DOHH2 (cell line): Measurements from ENCODE around the gene INPP4A.

ENCODE experiments used
- H3F3A ChIP-seq: fragments of 200-600 bp; sonication (generic), shearing (Covaris generic); 2 replicates; pipeline ENCODE4 v1.6.0; 2016; ENCODE audit warnings: antibody characterized with exemption, mild to moderate bottlenecking; ENCODE audit not compliant: control insufficient read depth, insufficient read depth
- H3K27ac ChIP-seq: fragments of 200-600 bp; sonication (generic); 2 replicates; pipeline ENCODE4 v1.5.1; 2014; ENCODE audit warnings: low read depth, mild to moderate bottlenecking, low read length, moderate library complexity
- H3K27me3 ChIP-seq: fragments of 200-600 bp; sonication (generic); 2 replicates; pipeline ENCODE4 v1.6.1; 2014; ENCODE audit warnings: mild to moderate bottlenecking, low read length, mixed read lengths; ENCODE audit not compliant: control insufficient read depth
- H3K36me3 ChIP-seq: fragments of 200-600 bp; sonication (generic); 2 replicates; pipeline ENCODE4 v1.6.1; 2014; ENCODE audit warnings: mild to moderate bottlenecking, low read length, moderate library complexity, mixed read lengths; ENCODE audit not compliant: control insufficient read depth
- H3K4me1 ChIP-seq: fragments of 200-600 bp; sonication (generic); 2 replicates; pipeline ENCODE4 v1.6.1; 2014; ENCODE audit warnings: mild to moderate bottlenecking, low read length, mixed read lengths; ENCODE audit not compliant: control insufficient read depth
- H3K4me2 ChIP-seq: fragments of 200-600 bp; sonication (generic); 2 replicates; pipeline ENCODE4 v1.6.0; 2014; ENCODE audit warnings: mild to moderate bottlenecking, low read length, moderate library complexity
- H3K4me3 ChIP-seq: fragments of 200-600 bp; sonication (generic); 2 replicates; pipeline ENCODE4 v1.5.1; 2014; ENCODE audit warnings: mild to moderate bottlenecking, low read length, mixed read lengths
- H3K79me2 ChIP-seq: fragments of 200-600 bp; sonication (generic); 2 replicates; pipeline ENCODE4 v1.6.1; 2014; ENCODE audit warnings: mild to moderate bottlenecking, low read length, mixed read lengths; ENCODE audit not compliant: control insufficient read depth
- H3K9me2 ChIP-seq: fragments of 200-600 bp; sonication (generic); replicated peaks from 2 replicates; pipeline ENCODE4 v1.6.1; 2014; ENCODE audit warnings: mild to moderate bottlenecking, low read length, mixed read lengths; ENCODE audit not compliant: control insufficient read depth
- H3K9me3 ChIP-seq: fragments of 200-600 bp; sonication (generic); 2 replicates; pipeline ENCODE4 v1.6.1; 2014; ENCODE audit warnings: antibody characterized with exemption, low read length, mixed read lengths; ENCODE audit not compliant: control insufficient read depth, insufficient read depth
- H4K20me1 ChIP-seq: fragments of 200-600 bp; sonication (generic); 2 replicates; pipeline ENCODE4 v1.6.0; 2014; ENCODE audit warnings: low read depth, mild to moderate bottlenecking, antibody characterized with exemption, low read length, moderate library complexity; ENCODE audit not compliant: control insufficient read depth, insufficient read depth
- CTCF ChIP-seq: fragments of 200-600 bp; sonication (generic); IDR thresholded peaks from one replicate; pipeline ENCODE4 v1.5.1; 2014; ENCODE audit warnings: antibody characterized with exemption, mild to moderate bottlenecking, low read depth, low read length; ENCODE audit not compliant: poor library complexity, severe bottlenecking
- EZH2phosphoT487 ChIP-seq: fragments of 200-600 bp; sonication (generic); IDR thresholded peaks from 2 replicates; pipeline ENCODE4 v1.6.1; 2017; ENCODE audit warnings: borderline replicate concordance, mild to moderate bottlenecking, antibody characterized with exemption, low read length, moderate library complexity, mixed read lengths

INPP4A gene

DNA sequence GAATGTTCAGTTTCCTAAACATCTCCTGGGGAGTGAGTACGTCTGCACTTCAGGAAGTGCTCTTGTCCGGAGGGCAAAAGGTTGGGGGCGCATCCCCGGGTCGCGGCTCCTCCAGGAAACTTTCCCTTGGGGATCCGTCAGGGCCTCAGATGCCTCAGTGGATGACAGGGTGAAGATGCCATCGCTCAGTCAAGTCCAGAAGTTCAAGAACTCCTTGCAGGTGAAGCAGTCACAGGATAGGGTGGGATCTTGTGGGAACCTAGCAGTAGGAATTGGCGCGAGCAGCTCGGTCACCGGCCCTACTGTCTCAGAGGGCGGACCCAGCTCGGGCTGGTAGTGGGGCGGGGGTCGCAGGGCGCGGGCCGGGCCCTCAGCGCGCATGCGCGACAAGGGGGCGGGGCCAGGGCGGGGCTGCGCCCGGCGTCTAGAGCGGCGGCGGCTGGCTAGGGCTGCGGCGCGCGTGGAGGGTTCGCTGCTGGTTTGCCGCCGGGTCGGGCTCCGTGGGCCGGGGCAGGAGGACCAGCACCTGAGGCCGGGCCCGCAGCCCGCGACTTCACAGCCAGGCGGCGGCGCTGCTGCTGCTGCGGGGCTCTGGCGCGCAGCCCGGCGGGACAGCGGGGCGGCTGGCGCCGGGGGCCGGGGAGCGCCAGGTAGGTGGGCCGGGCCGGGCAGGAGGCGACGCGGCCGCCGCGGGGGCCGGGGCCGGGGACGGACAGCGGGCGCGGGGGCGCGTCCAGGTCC lies at the start of gene INPP4A:
Gene INPP4A (plus strand): TSS at position 423 of the 741 bp plus-strand sequence. CDS start 75,191 bp downstream, outside the sequence.
- Histone ChIP-seq H4K20me1 (no peaks in the 10 kb centered on the region), H3K27ac (no peak within 1 kb of the TSS), H3K79me2 (peaks cover 38% of the 10 kb centered on the region)

GRCh38 chr2:98395977-98396376 lies 48.7 kb upstream of the INPP4A start:
- no peaks in the 10 kb centered on the region for H3F3A ChIP-seq
- TF ChIP-seq CTCF (no peak), EZH2phosphoT487 (no peak)
- H3K27ac ChIP-seq, result no peak overlapping the region
- peaks cover 8% of the 10 kb centered on the region for H3K27me3 ChIP-seq
- H3K9me3 ChIP-seq, result no peaks in the 10 kb centered on the region
- H3K4me2 ChIP-seq, result no peak overlapping the region
- H3K79me2 ChIP-seq, result no peaks in the 10 kb centered on the region
- H4K20me1 ChIP-seq, result no peaks in the 10 kb centered on the region
- no peak overlapping the region for H3K4me3 ChIP-seq
- no peaks in the 10 kb centered on the region for H3K9me2 ChIP-seq
- no peaks in the 10 kb centered on the region for H3K36me3 ChIP-seq
- no peaks in the 10 kb centered on the region for H3K4me1 ChIP-seq

More for the DNA sequence above, at the start of gene INPP4A:
- H3K27me3 ChIP-seq, result peaks cover 9% of the 10 kb centered on the region
- peak within 1 kb of the TSS; percentile 81 for H3K4me3 ChIP-seq
- peak within 1 kb of the TSS; percentile 85 for H3K4me2 ChIP-seq
- 0 out of 2 replicates have a peak, but pooled peaks cover 2% of the 10 kb centered on the region for H3F3A ChIP-seq
- TF ChIP-seq EZH2phosphoT487, result no peak
- no peak for TF ChIP-seq CTCF
- H3K9me3 ChIP-seq, result no peaks in the 10 kb centered on the region
- H3K9me2 ChIP-seq, result no peaks in the 10 kb centered on the region
- H3K36me3 ChIP-seq, result no peaks in the 10 kb centered on the region
- peaks cover 17% of the 10 kb centered on the region for H3K4me1 ChIP-seq

GRCh38 chr2:98396745-98397355 lies 47.8 kb upstream of the INPP4A start:
- H3K4me2 ChIP-seq, result no peak overlapping the region
- no peaks in the 10 kb centered on the region for H3F3A ChIP-seq
- TF ChIP-seq CTCF (no peak), EZH2phosphoT487 (no peak)
- peaks cover 16% of the 10 kb centered on the region for H3K27me3 ChIP-seq
- no peak overlapping the region for H3K4me3 ChIP-seq
- H4K20me1 ChIP-seq, result no peaks in the 10 kb centered on the region
- no peaks in the 10 kb centered on the region for H3K79me2 ChIP-seq
- H3K27ac ChIP-seq, result no peak overlapping the region
- H3K36me3 ChIP-seq, result no peaks in the 10 kb centered on the region
- H3K4me1 ChIP-seq, result no peaks in the 10 kb centered on the region
- H3K9me2 ChIP-seq, result no peaks in the 10 kb centered on the region
- H3K9me3 ChIP-seq, result no peaks in the 10 kb centered on the region
